Hypothalamus (tissue), 51 donors: Measurements from ENCODE around the gene LPCAT3.

Experiments used
- DNase-seq, 51 donors: peaks; one replicate each; lab custom pipeline; 2025; lab: John Stamatoyannopoulos, UW

LPCAT3 gene

DNA sequence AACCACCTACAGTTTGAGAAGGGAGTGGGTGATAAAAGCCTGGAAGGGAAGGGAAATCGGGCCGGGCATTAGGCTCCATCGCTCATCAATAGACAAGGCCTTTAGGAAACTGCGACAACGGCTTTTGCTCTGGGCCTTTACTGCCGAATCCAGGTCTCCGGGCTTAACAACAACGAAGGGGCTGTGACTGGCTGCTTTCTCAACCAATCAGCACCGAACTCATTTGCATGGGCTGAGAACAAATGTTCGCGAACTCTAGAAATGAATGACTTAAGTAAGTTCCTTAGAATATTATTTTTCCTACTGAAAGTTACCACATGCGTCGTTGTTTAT lies 74.9 kb downstream of the LPCAT3 start:
- peak in 47 of 51 donors; percentile 17 to 94 (median 69) for DNase-seq

DNA sequence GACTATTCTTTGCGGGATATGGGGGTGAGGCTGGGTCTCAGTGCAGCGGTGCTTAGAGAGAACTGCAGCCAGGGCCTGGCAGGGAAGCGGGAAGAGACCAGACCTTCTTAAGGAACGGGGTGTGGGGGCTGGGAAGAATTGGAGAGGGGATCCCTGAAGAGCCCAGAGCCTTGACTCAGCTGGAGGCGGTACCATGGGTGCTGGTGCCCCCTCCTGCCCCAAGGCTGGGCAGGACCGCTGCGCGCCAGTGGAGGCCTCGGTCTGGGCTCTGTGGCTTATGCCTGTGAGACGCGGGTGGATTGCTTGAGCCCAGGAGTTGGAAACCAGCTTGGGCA lies 76.0 kb downstream of the LPCAT3 start:
- DNase-seq: peak in 1 of 51 donors; percentile 42

DNA sequence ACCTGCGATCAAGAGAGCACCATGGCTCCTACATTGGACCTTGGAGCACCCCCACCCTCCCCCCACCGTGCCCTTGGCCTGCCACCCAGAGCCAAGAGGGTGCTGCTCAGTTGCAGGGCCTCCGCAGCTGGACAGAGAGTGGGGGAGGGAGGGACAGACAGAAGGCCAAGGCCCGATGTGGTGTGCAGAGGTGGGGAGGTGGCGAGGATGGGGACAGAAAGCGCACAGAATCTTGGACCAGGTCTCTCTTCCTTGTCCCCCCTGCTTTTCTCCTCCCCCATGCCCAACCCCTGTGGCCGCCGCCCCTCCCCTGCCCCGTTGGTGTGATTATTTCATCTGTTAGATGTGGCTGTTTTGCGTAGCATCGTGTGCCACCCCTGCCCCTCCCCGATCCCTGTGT lies 76.5 kb downstream of the LPCAT3 start:
- DNase-seq: no peak

DNA sequence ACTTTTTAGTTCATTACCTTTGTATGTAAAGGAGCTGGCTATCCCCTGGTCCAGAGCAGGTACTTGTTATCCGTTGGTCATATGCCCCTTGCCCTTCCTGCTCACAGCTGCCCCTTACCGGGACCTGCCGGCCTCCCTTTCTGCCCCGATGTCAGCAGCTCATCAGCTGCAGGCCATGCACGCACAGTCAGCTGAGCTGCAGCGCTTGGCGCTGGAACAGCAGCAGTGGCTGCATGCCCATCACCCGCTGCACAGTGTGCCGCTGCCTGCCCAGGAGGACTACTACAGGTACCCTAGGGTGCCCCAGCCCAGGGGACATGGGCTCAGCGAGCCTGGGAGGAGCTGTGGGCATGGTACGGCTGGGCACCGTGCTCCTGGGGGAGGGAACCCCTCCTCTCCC lies 77.0 kb downstream of the LPCAT3 start:
- DNase-seq: peak in 1 of 51 donors; percentile 29

DNA sequence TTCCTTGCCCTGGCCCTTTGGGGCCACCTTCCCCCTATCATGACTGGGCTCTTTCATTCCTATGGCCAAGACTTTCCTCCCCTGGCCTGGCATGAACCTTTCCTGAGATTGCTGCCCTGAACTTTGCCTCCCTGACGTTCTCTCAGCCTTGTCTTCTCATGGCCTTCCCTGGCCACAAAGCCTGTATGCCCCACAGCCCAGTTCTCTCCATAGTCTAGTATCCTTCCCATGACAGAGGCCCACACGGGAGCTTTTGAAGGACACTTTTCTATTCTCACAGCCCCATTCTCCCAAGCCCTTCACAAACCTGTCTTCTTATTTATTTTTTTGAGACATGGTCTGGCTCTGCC lies 79.1 kb downstream of the LPCAT3 start:
- no peak for DNase-seq

DNA sequence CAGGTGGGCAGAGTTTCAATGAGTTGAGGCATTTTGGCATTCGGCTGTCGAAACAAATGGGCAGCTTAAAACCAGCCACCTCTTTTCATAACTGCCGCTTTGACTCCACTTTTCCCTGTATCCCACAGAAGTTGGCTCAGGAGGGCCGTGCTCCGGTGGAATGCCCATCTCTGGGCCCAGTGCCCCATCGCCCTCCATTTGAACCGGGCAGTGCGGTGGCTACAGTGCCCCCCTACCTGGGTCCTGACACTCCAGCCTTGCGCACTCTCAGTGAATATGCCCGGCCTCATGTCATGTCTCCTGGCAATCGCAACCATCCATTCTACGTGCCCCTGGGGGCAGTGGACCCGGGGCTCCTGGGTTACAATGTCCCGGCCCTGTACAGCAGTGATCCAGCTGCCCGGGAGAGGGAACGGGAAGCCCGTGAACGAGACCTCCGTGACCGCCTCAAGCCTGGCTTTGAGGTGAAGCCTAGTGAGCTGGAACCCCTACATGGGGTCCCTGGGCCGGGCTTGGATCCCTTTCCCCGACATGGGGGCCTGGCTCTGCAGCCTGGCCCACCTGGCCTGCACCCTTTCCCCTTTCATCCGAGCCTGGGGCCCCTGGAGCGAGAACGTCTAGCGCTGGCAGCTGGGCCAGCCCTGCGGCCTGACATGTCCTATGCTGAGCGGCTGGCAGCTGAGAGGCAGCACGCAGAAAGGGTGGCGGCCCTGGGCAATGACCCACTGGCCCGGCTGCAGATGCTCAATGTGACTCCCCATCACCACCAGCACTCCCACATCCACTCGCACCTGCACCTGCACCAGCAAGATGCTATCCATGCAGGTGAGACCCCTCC lies 79.7 kb downstream of the LPCAT3 start:
- DNase-seq: no peak

DNA sequence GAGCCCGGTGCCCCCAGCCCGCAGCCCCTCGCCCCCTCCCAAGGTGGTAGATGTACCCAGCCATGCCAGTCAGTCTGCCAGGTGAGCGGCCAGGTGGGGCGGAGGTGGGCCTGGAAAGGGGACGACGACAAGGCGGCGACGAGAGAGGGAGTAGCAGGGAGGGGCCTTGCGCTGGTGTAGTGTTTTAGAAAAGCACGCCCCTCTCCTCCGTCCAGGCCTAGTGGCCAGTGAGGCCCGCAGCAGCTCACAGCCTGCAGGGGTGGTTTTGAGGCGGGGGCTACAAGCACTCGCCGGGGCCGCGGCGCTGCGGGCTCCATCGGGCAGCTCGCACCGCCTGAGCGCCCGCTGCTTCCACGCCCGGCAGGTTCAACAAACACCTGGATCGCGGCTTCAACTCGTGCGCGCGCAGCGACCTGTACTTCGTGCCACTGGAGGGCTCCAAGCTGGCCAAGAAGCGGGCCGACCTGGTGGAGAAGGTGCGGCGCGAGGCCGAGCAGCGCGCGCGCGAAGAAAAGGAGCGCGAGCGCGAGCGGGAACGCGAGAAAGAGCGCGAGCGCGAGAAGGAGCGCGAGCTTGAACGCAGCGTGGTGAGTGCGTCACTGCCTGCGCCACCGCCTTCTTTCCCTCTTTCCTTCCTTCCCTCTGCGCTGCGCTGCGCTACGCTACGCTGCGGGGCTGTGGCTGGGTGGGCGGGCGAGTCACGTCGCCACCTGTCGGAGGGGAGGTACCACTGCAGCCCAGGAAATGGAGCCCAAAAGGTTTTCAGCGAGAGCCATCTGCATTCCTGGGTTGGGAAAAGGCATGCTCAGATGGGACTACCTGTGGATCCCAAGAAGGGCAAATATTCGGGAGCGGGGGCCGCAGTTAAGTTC lies 80.6 kb downstream of the LPCAT3 start:
- DNase-seq: peak in 50 of 51 donors; percentile 35 to 93 (median 86)

DNA sequence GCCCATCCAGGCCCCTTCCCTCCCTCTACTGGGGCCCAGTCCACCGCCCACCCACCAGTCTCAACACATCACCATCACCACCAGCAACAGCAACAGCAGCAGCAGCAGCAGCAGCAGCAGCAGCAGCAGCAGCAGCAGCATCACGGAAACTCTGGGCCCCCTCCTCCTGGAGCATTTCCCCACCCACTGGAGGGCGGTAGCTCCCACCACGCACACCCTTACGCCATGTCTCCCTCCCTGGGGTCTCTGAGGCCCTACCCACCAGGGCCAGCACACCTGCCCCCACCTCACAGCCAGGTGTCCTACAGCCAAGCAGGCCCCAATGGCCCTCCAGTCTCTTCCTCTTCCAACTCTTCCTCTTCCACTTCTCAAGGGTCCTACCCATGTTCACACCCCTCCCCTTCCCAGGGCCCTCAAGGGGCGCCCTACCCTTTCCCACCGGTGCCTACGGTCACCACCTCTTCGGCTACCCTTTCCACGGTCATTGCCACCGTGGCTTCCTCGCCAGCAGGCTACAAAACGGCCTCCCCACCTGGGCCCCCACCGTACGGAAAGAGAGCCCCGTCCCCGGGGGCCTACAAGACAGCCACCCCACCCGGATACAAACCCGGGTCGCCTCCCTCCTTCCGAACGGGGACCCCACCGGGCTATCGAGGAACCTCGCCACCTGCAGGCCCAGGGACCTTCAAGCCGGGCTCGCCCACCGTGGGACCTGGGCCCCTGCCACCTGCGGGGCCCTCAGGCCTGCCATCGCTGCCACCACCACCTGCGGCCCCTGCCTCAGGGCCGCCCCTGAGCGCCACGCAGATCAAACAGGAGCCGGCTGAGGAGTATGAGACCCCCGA lies 81.4 kb downstream of the LPCAT3 start:
- DNase-seq: peak in 5 of 51 donors; percentile 16 to 70 (median 30)

DNA sequence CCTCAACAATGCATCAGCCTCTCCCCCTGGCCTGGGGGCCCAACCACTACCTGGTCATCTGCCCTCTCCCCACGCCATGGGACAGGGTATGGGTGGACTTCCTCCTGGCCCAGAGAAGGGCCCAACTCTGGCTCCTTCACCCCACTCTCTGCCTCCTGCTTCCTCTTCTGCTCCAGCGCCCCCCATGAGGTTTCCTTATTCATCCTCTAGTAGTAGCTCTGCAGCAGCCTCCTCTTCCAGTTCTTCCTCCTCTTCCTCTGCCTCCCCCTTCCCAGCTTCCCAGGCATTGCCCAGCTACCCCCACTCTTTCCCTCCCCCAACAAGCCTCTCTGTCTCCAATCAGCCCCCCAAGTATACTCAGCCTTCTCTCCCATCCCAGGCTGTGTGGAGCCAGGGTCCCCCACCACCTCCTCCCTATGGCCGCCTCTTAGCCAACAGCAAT lies 82.1 kb downstream of the LPCAT3 start:
- no peak for DNase-seq

DNA sequence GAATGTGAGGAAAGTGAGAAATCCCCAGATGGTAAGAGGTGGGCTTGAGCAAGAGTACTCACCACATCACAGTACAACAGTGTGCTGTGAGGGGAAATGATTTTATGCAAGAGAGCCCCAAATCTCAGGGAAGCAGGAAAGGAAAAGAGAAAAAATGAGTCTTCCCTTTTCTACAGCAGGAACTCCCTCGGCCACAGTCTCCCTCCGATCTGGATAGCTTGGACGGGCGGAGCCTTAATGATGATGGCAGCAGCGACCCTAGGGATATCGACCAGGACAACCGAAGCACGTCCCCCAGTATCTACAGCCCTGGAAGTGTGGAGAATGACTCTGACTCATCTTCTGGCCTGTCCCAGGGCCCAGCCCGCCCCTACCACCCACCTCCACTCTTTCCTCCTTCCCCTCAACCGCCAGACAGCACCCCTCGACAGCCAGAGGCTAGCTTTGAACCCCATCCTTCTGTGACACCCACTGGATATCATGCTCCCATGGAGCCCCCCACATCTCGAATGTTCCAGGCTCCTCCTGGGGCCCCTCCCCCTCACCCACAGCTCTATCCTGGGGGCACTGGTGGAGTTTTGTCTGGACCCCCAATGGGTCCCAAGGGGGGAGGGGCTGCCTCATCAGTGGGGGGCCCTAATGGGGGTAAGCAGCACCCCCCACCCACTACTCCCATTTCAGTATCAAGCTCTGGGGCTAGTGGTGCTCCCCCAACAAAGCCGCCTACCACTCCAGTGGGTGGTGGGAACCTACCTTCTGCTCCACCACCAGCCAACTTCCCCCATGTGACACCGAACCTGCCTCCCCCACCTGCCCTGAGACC lies 82.7 kb downstream of the LPCAT3 start:
- DNase-seq: no peak

DNA sequence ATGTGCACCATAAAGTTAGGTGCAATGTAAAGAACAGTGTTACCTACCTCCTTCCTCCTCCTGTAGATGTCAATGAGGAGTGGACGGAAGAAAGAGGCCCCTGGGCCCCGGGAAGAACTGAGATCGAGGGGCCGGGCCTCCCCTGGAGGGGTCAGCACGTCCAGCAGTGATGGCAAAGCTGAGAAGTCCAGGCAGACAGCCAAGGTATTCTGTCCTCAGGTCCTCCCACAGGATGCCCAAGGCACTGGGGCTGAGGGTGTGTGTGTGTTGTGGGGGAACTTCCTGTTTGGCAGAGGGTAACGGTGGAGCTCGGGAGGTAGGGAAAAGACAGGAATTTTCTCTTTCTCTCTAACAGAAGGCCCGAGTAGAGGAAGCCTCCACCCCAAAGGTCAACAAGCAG lies 84.2 kb downstream of the LPCAT3 start:
- peak in 1 of 51 donors; percentile 16 for DNase-seq

DNA sequence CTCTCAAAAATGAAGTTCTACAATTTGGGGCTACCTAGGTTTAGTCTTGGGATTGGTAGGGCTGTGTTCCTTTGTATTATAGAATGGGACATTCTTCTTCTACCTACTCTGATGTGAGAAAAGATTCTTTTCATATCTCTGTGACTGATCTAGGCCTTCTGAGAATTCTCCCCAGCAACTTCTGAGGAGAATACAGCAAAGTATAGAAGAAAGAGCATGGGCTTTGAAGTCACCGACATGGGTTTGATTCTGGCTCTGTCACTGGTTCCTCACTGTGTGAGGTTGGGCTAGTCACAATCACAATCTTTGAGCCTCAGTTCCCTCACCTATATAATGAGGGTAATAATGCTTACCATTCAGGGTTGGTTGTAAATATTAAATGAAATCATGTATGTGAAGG lies 85.5 kb downstream of the LPCAT3 start:
- no peak for DNase-seq

DNA sequence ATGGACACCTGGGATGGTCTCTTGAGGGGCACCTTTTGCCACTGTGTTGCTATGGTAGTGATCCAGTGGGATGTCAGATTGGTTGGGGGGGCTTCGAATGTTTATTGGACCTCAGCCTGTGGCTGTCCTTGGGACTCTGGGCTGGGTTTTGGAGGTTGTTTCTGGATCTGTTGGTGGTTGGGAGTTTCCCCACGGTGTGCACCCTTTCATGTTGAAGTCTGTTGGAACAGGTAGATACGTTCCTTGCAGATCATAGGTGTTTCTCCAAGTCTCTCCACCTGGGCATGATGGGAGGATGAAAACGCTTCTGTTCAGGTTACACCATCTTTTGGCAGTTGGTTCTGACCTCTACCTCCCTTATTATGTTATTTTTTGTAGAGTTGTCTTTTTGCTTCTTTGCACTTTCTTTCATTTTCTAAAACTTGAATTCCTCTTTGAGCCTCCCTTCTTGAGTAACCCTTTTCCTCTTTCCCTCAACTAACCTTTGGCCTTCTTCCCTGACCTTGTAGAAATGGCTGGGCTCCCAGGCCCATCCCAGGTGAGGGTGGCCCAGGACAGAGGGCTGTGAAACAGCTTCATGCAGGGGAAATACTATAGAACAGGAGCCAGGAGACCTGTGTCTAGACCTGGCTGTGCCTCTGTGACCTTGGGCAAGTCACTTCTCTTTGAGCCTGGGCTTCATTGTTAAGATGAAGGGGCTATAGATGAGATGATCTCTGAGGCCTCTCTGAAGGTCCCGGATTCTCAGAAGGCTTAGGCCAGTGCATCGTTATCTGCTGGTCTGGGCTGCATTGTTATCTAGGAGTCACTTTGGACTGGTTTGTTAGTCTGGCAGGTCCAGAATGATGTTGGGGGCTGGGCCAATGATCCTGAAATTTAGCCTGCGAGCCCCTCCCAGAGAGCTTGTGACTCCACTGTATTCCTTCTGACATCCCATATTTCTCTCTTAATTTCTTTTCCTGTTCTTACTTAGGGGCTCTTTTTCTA lies 88.5 kb downstream of the LPCAT3 start:
- DNase-seq: no peak

DNA sequence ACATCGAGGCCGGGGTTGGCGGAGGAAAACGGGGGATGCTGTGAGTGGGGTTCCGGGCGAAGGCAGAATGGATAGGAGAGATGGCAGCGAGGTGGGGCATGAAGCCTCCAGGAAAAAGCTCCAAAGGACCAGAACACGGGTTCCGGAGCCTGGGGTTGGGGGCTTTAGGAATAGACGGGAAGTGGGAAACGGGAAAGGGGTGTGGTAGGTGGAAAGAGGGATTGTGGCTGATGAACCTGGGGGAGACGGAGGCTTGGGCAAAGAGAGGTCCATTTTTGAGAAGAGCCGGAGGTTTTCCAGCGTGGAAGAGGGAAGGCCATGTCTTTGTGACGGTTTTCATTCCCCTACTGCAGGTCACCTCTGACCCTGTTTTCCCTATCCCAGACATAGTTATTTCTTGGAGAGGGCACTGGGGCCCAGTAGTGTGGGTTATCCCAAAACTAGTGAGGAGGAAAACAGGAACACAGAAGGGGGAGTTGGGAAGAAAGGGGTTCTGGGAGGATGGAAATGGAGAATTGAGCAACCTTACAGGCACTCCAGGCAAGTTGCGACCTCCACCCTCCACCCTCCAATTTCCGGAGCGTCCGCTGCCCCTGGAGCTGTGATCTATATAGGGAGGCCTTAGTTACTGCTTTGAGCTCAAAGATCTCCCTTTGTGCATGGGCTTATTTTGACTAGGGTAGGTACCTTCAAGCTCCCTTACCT lies 89.4 kb downstream of the LPCAT3 start:
- peak in 3 of 51 donors; percentile 37 to 59 (median 41) for DNase-seq

DNA sequence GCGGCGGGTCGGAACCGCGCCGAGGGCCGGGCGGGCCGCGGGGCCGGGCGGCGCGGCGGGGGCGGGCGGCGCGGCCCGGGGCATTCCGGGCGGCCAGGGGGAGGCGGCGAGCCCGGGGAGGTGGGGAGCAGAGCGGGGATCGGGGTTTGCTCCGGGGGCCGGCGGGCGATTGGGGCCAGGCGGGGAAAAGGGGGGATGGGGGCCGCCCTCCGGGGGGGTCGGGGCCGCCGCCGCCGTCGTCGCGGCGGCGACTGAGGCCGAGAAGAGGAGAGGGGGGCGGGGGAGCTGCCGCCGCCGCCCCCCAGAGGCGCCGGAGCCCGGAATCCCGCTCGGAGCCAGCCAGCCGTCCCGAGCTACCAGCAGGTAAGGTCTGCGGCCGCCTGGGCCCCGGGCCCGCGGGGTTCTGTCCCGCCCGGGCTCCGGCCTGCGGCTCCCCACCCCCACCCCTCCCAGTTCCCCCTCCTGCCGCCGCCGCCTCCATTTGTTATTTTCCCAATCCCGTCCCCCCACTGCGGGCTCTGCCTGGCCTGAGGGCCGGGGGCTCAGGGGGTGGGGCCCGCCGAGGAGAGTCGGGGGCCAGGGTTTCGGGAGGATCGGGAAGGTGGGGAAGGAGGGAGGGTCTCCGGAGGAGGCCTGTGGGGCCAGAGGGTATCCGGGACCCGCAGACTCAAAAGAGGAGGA lies 90.1 kb downstream of the LPCAT3 start:
- DNase-seq: peak in 15 of 51 donors; percentile 24 to 78 (median 41)

DNA sequence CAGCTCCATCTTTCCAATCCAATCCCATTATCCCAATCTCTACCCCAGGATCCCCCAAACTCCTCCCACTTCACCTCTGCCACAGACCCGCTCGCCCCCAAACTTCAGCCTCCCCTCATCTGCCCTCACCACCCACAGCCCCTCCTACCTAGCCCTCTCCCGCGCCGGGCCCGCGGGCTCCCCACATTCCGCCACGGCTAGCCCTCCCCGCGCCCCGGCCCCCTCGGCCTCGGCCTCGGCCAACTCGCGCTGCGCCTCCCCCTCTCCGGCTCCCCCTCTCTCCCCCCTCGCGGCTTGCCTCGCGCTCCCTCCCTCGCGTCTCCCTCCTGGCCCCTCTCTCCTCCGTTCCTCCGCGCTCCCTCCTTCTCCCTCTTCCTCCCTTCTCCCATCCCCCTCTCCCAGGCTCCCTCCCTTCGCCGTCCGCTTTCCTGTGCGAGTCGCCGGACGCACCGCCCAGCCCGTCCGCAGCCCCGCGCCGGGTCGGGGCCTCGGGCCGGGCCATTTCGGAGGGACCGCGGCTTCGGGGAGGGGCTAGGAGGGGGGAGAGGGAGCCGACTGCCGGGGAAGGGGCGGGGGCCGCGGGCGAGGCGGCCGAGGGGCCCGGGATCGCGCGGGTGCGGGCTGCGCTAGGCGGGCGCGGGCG lies 90.8 kb downstream of the LPCAT3 start, which contains the start of gene ATN1:
Gene ATN1 (plus strand): TSS at position 581 of the 643 bp plus-strand sequence. CDS start 6,043 bp downstream, outside the sequence.
- peak in 48 of 51 donors; percentile 43 to 90 (median 76) for DNase-seq
